SK-N-SH (cell line): ENCODE measurements around the gene LHX5. TPM values are rescaled to one million over a fixed set of nuclear protein-coding genes. Genes with fewer than 3 reads are reported as not detected.

ENCODE experiments used
- CTCF ChIA-PET: fragments of 300-600, 350-600 bp; formaldehyde crosslinking; extraction: SDS; loops from one replicate; lab custom pipeline; 2021; lab: Yijun Ruan, JAX
- POLR2A ChIA-PET: fragments of 350-600 bp; sonication (Branson Sonifier 250); formaldehyde crosslinking; extraction: SDS; loops from one replicate; lab custom pipeline; 2020; ENCODE audit warnings: antibody characterized with exemption, inconsistent platforms; lab: Yijun Ruan, JAX
- DNase-seq: peaks from one replicate; pipeline ENCODE4 v3.0.0; 2012
- H2AFZ ChIP-seq: fragments of 200-600 bp; sonication (generic); 2 replicates; pipeline ENCODE4 v1.8.1; 2016; ENCODE audit warnings: antibody characterized with exemption, mild to moderate bottlenecking, low read depth
- H3F3A ChIP-seq: fragments of 200-600 bp; sonication (generic); replicated peaks from 2 replicates; pipeline ENCODE3; 2016; ENCODE audit warnings: antibody characterized with exemption, mild to moderate bottlenecking; ENCODE audit not compliant: insufficient read depth
- H3K27ac ChIP-seq, 2 experiments: fragments of 200-500 bp in 1 of 2; fragments of 200-600 bp in 1 of 2; sonication (Bioruptor generic) in 1 of 2; sonication (generic), shearing (Covaris generic) in 1 of 2; 2 replicates each; pipeline versions ENCODE4 v1.5.1 to v1.6.1; 2014 to 2016; ENCODE audit warnings: low read depth in 2 of 2, inconsistent platforms in 1 of 2, low read length in 1 of 2, mild to moderate bottlenecking in 1 of 2, mixed read lengths in 1 of 2
- H3K27me3 ChIP-seq: fragments of 200-600 bp; sonication (generic), shearing (Covaris generic); 2 replicates; pipeline ENCODE4 v1.6.1; 2016; ENCODE audit warnings: mixed run types; ENCODE audit not compliant: insufficient read depth
- H3K36me3 ChIP-seq, 2 experiments: fragments of 200-500 bp in 1 of 2; fragments of 200-600 bp in 1 of 2; sonication (Bioruptor generic) in 1 of 2; sonication (generic) in 1 of 2; replicated peaks in 1 of 2; 2 replicates each; pipeline versions ENCODE3 to v1.5.1; 2014 to 2016; ENCODE audit warnings: low read length in 1 of 2, mild to moderate bottlenecking in 1 of 2; ENCODE audit not compliant: insufficient read depth in 2 of 2, control insufficient read depth in 1 of 2
- H3K4me1 ChIP-seq, 2 experiments: fragments of 200-500 bp in 1 of 2; fragments of 200-600 bp in 1 of 2; sonication (Bioruptor generic) in 1 of 2; sonication (generic), shearing (Covaris generic) in 1 of 2; 2 replicates each; pipeline versions ENCODE4 v1.5.1 to v1.6.1; 2014 to 2016; ENCODE audit warnings: low read depth in 1 of 2, low read length in 1 of 2, mixed run types in 1 of 2; ENCODE audit not compliant: insufficient read depth in 2 of 2, control insufficient read depth in 1 of 2
- H3K4me2 ChIP-seq: fragments of 200-600 bp; sonication (generic), shearing (Covaris generic); 2 replicates; pipeline ENCODE4 v1.6.1; 2017; ENCODE audit warnings: mixed run types
- H3K4me3 ChIP-seq, 2 experiments: fragments of 200-500 bp in 1 of 2; fragments of 200-600 bp in 1 of 2; sonication (Bioruptor generic) in 1 of 2; sonication (generic), shearing (Covaris generic) in 1 of 2; 2 replicates each; pipeline versions ENCODE4 v1.5.1 to v1.8.1; 2014 to 2016; ENCODE audit warnings: low read depth in 2 of 2, inconsistent platforms in 1 of 2, low read length in 1 of 2, mild to moderate bottlenecking in 1 of 2, mixed read lengths in 1 of 2, moderate library complexity in 1 of 2
- H3K79me2 ChIP-seq: fragments of 200-600 bp; sonication (generic); 2 replicates; pipeline ENCODE4 v1.8.1; 2017; ENCODE audit warnings: mild to moderate bottlenecking; ENCODE audit not compliant: insufficient read depth
- H3K9ac ChIP-seq: fragments of 200-600 bp; sonication (generic); 2 replicates; pipeline ENCODE4 v1.6.1; 2017; ENCODE audit warnings: mixed run types
- H3K9me2 ChIP-seq: fragments of 200-600 bp; sonication (generic); 2 replicates; pipeline ENCODE4 v1.6.1; 2017; ENCODE audit warnings: mixed run types
- H3K9me3 ChIP-seq: fragments of 200-600 bp; sonication (generic); 2 replicates; pipeline ENCODE4 v1.6.1; 2017; ENCODE audit warnings: mixed run types, mild to moderate bottlenecking, moderate library complexity
- H4K20me1 ChIP-seq: fragments of 200-600 bp; sonication (generic); 2 replicates; pipeline ENCODE4 v1.6.1; 2017; ENCODE audit warnings: mild to moderate bottlenecking, mixed run types; ENCODE audit not compliant: insufficient read depth
- CHD2 ChIP-seq: fragments of 150-350 bp; IDR thresholded peaks from 2 replicates; pipeline ENCODE4 v1.6.1; 2018; ENCODE audit warnings: low read length; ENCODE audit not compliant: partially characterized antibody
- ELF1 ChIP-seq: IDR thresholded peaks from 2 replicates; pipeline ENCODE4 v1.4.0; 2012
- FOSL2 ChIP-seq: IDR thresholded peaks from 2 replicates; pipeline ENCODE4 v1.4.0; 2012; ENCODE audit warnings: low read depth, mild to moderate bottlenecking, moderate library complexity, borderline replicate concordance
- FOXJ3 ChIP-seq: sonication (generic); formaldehyde crosslinking; IDR thresholded peaks from 2 replicates; pipeline ENCODE4 v1.5.1; 2020; ENCODE audit warnings: mild to moderate bottlenecking, missing genetic modification reagents
- FOXM1 ChIP-seq: IDR thresholded peaks from 2 replicates; pipeline ENCODE4 v1.4.0; 2012; ENCODE audit warnings: low read depth, mild to moderate bottlenecking
- IRF3 ChIP-seq: fragments of 150-350 bp; IDR thresholded peaks from 2 replicates; pipeline ENCODE4 v1.6.1; 2016; ENCODE audit warnings: mild to moderate bottlenecking, low read depth, low read length
- MXI1 ChIP-seq: IDR thresholded peaks from 2 replicates; pipeline ENCODE4 v1.6.1; 2012; ENCODE audit warnings: mild to moderate bottlenecking, low read depth, low read length, improper control_type of control experiment
- NFIC ChIP-seq: IDR thresholded peaks from 2 replicates; pipeline ENCODE4 v1.4.0; 2012; ENCODE audit warnings: borderline replicate concordance
- NRF1 ChIP-seq: IDR thresholded peaks from 2 replicates; pipeline ENCODE4 v1.6.1; 2012; ENCODE audit warnings: low read depth, mild to moderate bottlenecking, low read length
- PBX3 ChIP-seq: IDR thresholded peaks from 2 replicates; pipeline ENCODE4; 2012
- POLR2AphosphoS5 ChIP-seq: IDR thresholded peaks from 2 replicates; pipeline ENCODE4 v1.6.1; 2012; ENCODE audit warnings: low read depth, low read length
- RAD21 ChIP-seq: IDR thresholded peaks from 2 replicates; pipeline ENCODE4 v1.6.1; 2012; ENCODE audit warnings: mild to moderate bottlenecking, low read length
- RCOR1 ChIP-seq: fragments of 150-350 bp; IDR thresholded peaks from 2 replicates; pipeline ENCODE4 v1.6.1; 2017; ENCODE audit warnings: antibody characterized with exemption, low read length
- SIN3A ChIP-seq: IDR thresholded peaks from 2 replicates; pipeline ENCODE4 v1.6.1; 2012; ENCODE audit warnings: low read depth, mild to moderate bottlenecking, low read length, moderate library complexity, borderline replicate concordance
- TCF12 ChIP-seq: IDR thresholded peaks from 2 replicates; pipeline ENCODE4 v1.4.0; 2012
- USF2 ChIP-seq: fragments of 150-350 bp; IDR thresholded peaks from 2 replicates; pipeline ENCODE4 v1.6.1; 2017; ENCODE audit warnings: antibody characterized with exemption, low read length, low read depth, borderline replicate concordance
- ZBTB33 ChIP-seq: IDR thresholded peaks from 2 replicates; pipeline ENCODE4 v1.4.0; 2012; ENCODE audit warnings: low read depth, borderline replicate concordance
- WGBS: methylation state at CpG from one replicate; pipeline ENCODE4 v1.1.6; 2017; ENCODE audit warnings: low lambda C conversion rate; 5-methylcytosine and 5-hydroxymethylcytosine counted together
- polyA plus RNA-seq, 3 experiments: library from polyadenylated mRNA; depleted of rRNA; stranded (reverse); fragments of >200 nt; gene quantifications; 2 replicates each; pipeline ENCODE4 v1.2.3, GENCODE V29; 2012
- TF ChIP-seq, protein P1 (sequence below): IDR thresholded peaks from 2 replicates; pipeline ENCODE4 v1.6.1; 2012; ENCODE audit warnings: mild to moderate bottlenecking, low read depth, low read length, moderate library complexity

The LHX5 gene
- not detected in 2 replicates for polyA plus RNA-seq (2012; rRNA removed)
- not detected in 2 replicates for polyA plus RNA-seq (2012; cell fraction: cytosol; rRNA removed)
- polyA plus RNA-seq (2012; cell fraction: nucleus; rRNA removed): 0.01 TPM in 1 of 2 replicates, not detected in the other

DNA sequence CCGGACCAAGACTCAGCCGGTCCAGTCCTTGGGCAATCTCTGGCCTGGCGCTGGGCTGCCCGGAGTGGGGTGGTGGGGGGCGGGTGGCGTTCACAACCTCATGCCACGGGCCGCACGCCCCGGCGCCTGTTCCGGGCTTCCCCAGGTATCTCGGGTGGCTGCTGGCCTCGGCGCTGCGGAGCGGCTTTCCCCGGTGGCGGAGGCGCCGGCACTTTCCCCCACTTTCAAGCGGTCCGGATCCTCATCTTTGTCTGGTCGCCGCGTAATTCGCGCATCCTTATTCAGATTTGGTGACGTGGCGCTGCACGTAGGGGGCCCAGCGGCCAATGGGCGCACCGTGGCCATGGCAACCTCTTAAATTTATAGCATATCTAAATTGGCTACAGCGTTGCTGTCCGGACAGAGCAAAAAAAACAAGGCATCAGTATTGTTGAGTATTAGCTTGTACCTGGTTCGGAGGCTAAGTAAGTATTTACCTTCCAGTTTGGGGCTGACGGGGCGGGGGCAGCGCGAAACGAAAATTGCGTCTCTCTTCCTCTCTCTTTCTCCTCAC, at the start of gene LHX5:
Gene LHX5, minus strand, starts transcription at position 253 of the 553 bp plus-strand sequence. CDS start 373 bp downstream, outside the sequence.
- CTCF ChIA-PET: interaction anchor here (2.3 to 4.4 kb wide), 2 partner anchors 9 to 441 kb away, joined by 5 to 32 read pairs; no protein-coding TSS in a partner anchor
- Histone ChIP-seq H3K27ac (no peak within 1 kb of the TSS), H3K79me2 (no peaks in the 10 kb centered on the region), H3K4me2 (peak within 1 kb of the TSS; percentile 11; the same call in 1 of the 2 replicates), H4K20me1 (peaks cover 5% of the 10 kb centered on the region; the same call in 1 of the 2 replicates), H3K27me3 (peaks cover 95% of the 10 kb centered on the region), H3K4me1 (no peaks in the 10 kb centered on the region), H3K36me3 (no peaks in the 10 kb centered on the region), H2AFZ (no peak within 1 kb of the TSS), H3K9ac (no peak within 1 kb of the TSS), H3K4me3 (no peak within 1 kb of the TSS), H3F3A (no peaks in the 10 kb centered on the region)
- whole genome bisulfite sequencing: 3% methylated on average over 27 of the region's 43 CpGs
- peak; percentile 44 for DNase-seq
- TF ChIP-seq, protein P1, sequence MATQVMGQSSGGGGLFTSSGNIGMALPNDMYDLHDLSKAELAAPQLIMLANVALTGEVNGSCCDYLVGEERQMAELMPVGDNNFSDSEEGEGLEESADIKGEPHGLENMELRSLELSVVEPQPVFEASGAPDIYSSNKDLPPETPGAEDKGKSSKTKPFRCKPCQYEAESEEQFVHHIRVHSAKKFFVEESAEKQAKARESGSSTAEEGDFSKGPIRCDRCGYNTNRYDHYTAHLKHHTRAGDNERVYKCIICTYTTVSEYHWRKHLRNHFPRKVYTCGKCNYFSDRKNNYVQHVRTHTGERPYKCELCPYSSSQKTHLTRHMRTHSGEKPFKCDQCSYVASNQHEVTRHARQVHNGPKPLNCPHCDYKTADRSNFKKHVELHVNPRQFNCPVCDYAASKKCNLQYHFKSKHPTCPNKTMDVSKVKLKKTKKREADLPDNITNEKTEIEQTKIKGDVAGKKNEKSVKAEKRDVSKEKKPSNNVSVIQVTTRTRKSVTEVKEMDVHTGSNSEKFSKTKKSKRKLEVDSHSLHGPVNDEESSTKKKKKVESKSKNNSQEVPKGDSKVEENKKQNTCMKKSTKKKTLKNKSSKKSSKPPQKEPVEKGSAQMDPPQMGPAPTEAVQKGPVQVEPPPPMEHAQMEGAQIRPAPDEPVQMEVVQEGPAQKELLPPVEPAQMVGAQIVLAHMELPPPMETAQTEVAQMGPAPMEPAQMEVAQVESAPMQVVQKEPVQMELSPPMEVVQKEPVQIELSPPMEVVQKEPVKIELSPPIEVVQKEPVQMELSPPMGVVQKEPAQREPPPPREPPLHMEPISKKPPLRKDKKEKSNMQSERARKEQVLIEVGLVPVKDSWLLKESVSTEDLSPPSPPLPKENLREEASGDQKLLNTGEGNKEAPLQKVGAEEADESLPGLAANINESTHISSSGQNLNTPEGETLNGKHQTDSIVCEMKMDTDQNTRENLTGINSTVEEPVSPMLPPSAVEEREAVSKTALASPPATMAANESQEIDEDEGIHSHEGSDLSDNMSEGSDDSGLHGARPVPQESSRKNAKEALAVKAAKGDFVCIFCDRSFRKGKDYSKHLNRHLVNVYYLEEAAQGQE: no peak
- TF ChIP-seq RCOR1: no peak
- TF ChIP-seq TCF12: no peak
- TF ChIP-seq ZBTB33: no peak
- TF ChIP-seq POLR2AphosphoS5: no peak
- no peak for TF ChIP-seq FOXM1
- no peak for TF ChIP-seq NFIC
- TF ChIP-seq FOXJ3 (CRISPR knock-in tag): no peak
- no peak for TF ChIP-seq CHD2
- TF ChIP-seq NRF1: no peak
- TF ChIP-seq MXI1: no peak
- no peak for TF ChIP-seq USF2
- TF ChIP-seq IRF3: no peak
- TF ChIP-seq SIN3A: no peak
- TF ChIP-seq RAD21: no peak
- TF ChIP-seq FOSL2: no peak
- TF ChIP-seq ELF1: no peak
- no peak; the same call in 1 of the 2 replicates for TF ChIP-seq PBX3
- TF ChIP-seq, all 33 proteins: peak for 0
- POLR2A ChIA-PET: no interaction called here
- Histone ChIP-seq H3K9me3 (no peaks in the 10 kb centered on the region), H3K9me2 (no peaks in the 10 kb centered on the region)
